Caco-2 (cell line): ENCODE measurements around the gene SRGAP2B. TPM values are rescaled to one million over a fixed set of nuclear protein-coding genes. Genes with fewer than 3 reads are reported as not detected.
"Not testable (repeated sequence)": the region's sequence is repeated elsewhere in the genome, so short reads cannot be mapped to it uniquely, and the experiment has no call there.

Source experiments
- BruUV-seq: library from RNA; stranded (reverse); fragments of 400-500 nt; replicated peaks from 2 replicates; lab custom pipeline; 2021; lab: Mats Ljungman, UMichigan
- CTCF ChIA-PET: fragments of 300-600 bp; sonication (Branson Sonifier 250); formaldehyde crosslinking; loops from one replicate; lab custom pipeline; 2022; ENCODE audit warnings: antibody characterized with exemption; lab: Charles Lee
- POLR2A ChIA-PET: fragments of 300-600 bp; sonication (Branson Sonifier 250); formaldehyde crosslinking; loops from one replicate; lab custom pipeline; 2022; ENCODE audit warnings: antibody characterized with exemption; lab: Charles Lee
- DNase-seq, 2 experiments: peaks; one replicate each; pipeline versions ENCODE4 v3.0.0 to v3.0.0-alpha.2; 2020 to 2022
- H3K27me3 ChIP-seq: replicated peaks from 2 replicates; pipeline ENCODE4 v1.6.0; 2011; ENCODE audit warnings: low read length; ENCODE audit not compliant: control insufficient read depth, insufficient read depth
- H3K36me3 ChIP-seq: 2 replicates; pipeline ENCODE4 v1.5.1; 2011; ENCODE audit warnings: low read length; ENCODE audit not compliant: control insufficient read depth, insufficient read depth
- H3K4me1 ChIP-seq: fragments of 250-450 bp; sonication (Bioruptor Pico); 2 replicates; pipeline ENCODE4 v1.5.1; 2020; ENCODE audit warnings: mild to moderate bottlenecking
- H3K4me3 ChIP-seq: 2 replicates; pipeline ENCODE4 v1.5.1; 2011; ENCODE audit warnings: low read depth, mild to moderate bottlenecking, control low read depth, low read length
- H3K9me3 ChIP-seq: fragments of 250-450 bp; sonication (Bioruptor Pico); 2 replicates; pipeline ENCODE4 v1.5.1; 2020; ENCODE audit warnings: mild to moderate bottlenecking, moderate library complexity
- H3K27ac Mint-ChIP-seq: one replicate; pipeline ENCODE4 v1.8.0; 2022; ENCODE audit warnings: mixed read lengths; ENCODE audit not compliant: unreplicated experiment
- H3K27me3 Mint-ChIP-seq: one replicate; pipeline ENCODE4 v1.8.0; 2022; ENCODE audit warnings: mixed read lengths; ENCODE audit not compliant: insufficient read depth, unreplicated experiment
- H3K36me3 Mint-ChIP-seq: one replicate; pipeline ENCODE4 v1.8.0; 2022; ENCODE audit warnings: mild to moderate bottlenecking, mixed read lengths; ENCODE audit not compliant: insufficient read depth, unreplicated experiment
- H3K4me1 Mint-ChIP-seq: one replicate; pipeline ENCODE4 v1.8.0; 2022; ENCODE audit warnings: low read depth, mixed read lengths; ENCODE audit not compliant: unreplicated experiment
- H3K4me3 Mint-ChIP-seq: one replicate; pipeline ENCODE4 v1.8.0; 2022; ENCODE audit warnings: mild to moderate bottlenecking, moderate library complexity, mixed read lengths; ENCODE audit not compliant: unreplicated experiment
- H3K9me3 Mint-ChIP-seq: one replicate; pipeline ENCODE4 v1.8.0; 2022; ENCODE audit warnings: mixed read lengths; ENCODE audit not compliant: unreplicated experiment
- intact Hi-C: fragments of 100-400 bp; cut with micrococcal nuclease; formaldehyde crosslinking; loops from one replicate; pipeline ENCODE4 v1.10.0; 2022; ENCODE audit not compliant: unreplicated experiment
- total RNA-seq: library from RNA; stranded (reverse); gene quantifications from 2 replicates; pipeline ENCODE4 v1.2.3, GENCODE V29; 2022

Gene SRGAP2B
- total RNA-seq, 1 experiment from 2014 or later, result 6.5 TPM

GRCh38 chr1:144998134-144998980, 96.8 kb downstream of the SRGAP2B start:
- H3K4me3 Mint-ChIP-seq, H3K9me3 Mint-ChIP-seq, DNase-seq, H3K27ac Mint-ChIP-seq, BruUV-seq, H3K4me3 ChIP-seq, H3K27me3 ChIP-seq, POLR2A ChIA-PET, H3K36me3 Mint-ChIP-seq, intact Hi-C loops, CTCF ChIA-PET, H3K27me3 Mint-ChIP-seq, H3K36me3 ChIP-seq, H3K4me1 ChIP-seq, H3K9me3 ChIP-seq, H3K4me1 Mint-ChIP-seq: not testable (repeated sequence)

- H3K36me3 ChIP-seq, H3K4me1 Mint-ChIP-seq, H3K27me3 Mint-ChIP-seq, H3K9me3 Mint-ChIP-seq, BruUV-seq, DNase-seq, H3K27me3 ChIP-seq, CTCF ChIA-PET, H3K4me1 ChIP-seq, H3K27ac Mint-ChIP-seq, POLR2A ChIA-PET, H3K36me3 Mint-ChIP-seq, H3K4me3 ChIP-seq, H3K9me3 ChIP-seq, H3K4me3 Mint-ChIP-seq, intact Hi-C loops: not testable (repeated sequence)
Observed at GRCh38 chr1:144995833-144996410, 99.2 kb downstream of the SRGAP2B start.

- H3K27me3 ChIP-seq, H3K27ac Mint-ChIP-seq, H3K4me1 ChIP-seq, intact Hi-C loops, H3K9me3 Mint-ChIP-seq, H3K27me3 Mint-ChIP-seq, DNase-seq, POLR2A ChIA-PET, H3K9me3 ChIP-seq, H3K4me1 Mint-ChIP-seq, BruUV-seq, H3K4me3 ChIP-seq, CTCF ChIA-PET, H3K36me3 Mint-ChIP-seq, H3K36me3 ChIP-seq, H3K4me3 Mint-ChIP-seq: not testable (repeated sequence)
Observed at GRCh38 chr1:144992915-144993314, 102.2 kb downstream of the SRGAP2B start.

DNA sequence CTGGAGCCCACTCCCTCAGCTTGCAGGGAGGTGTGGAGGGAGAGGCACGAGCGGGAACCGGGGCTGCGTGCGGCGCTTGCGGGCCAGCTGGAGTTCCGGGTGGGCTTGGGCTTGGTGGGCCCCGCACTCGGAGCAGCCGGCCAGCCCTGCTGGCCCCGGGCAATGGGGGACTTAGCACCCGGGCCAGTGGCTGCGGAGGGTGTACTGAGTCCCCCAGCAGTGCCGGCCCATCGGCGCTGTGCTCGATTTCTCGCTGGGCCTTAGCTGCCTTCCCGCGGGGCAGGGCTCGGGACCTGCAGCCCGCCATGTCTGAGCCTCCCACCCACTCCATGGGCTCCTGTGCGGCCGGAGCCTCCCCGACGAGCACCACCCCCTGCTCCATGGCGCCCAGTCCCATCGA, 104.5 kb downstream of the SRGAP2B start:
- DNase-seq, H3K4me1 Mint-ChIP-seq, H3K27ac Mint-ChIP-seq, H3K4me3 ChIP-seq, H3K9me3 Mint-ChIP-seq, H3K36me3 ChIP-seq, H3K9me3 ChIP-seq, intact Hi-C loops, H3K27me3 ChIP-seq, CTCF ChIA-PET, H3K4me3 Mint-ChIP-seq, POLR2A ChIA-PET, H3K27me3 Mint-ChIP-seq, H3K4me1 ChIP-seq, H3K36me3 Mint-ChIP-seq, BruUV-seq: not testable (repeated sequence)

GRCh38 chr1:144987131-144987530, 108.0 kb downstream of the SRGAP2B start:
- H3K4me1 Mint-ChIP-seq, H3K4me3 ChIP-seq, H3K27me3 Mint-ChIP-seq, H3K9me3 Mint-ChIP-seq, H3K27ac Mint-ChIP-seq, H3K27me3 ChIP-seq, BruUV-seq, CTCF ChIA-PET, DNase-seq, H3K36me3 ChIP-seq, H3K9me3 ChIP-seq, H3K4me3 Mint-ChIP-seq, H3K36me3 Mint-ChIP-seq, POLR2A ChIA-PET, H3K4me1 ChIP-seq, intact Hi-C loops: not testable (repeated sequence)

- POLR2A ChIA-PET, H3K36me3 Mint-ChIP-seq, DNase-seq, CTCF ChIA-PET, BruUV-seq, H3K27ac Mint-ChIP-seq, H3K27me3 Mint-ChIP-seq, intact Hi-C loops, H3K4me3 Mint-ChIP-seq, H3K9me3 Mint-ChIP-seq, H3K9me3 ChIP-seq, H3K4me1 Mint-ChIP-seq, H3K4me3 ChIP-seq, H3K36me3 ChIP-seq, H3K4me1 ChIP-seq, H3K27me3 ChIP-seq: not testable (repeated sequence)
Observed at GRCh38 chr1:144986171-144986860, 108.8 kb downstream of the SRGAP2B start.
